Tibial nerve (tissue), 4 donors: ENCODE results near the gene SCYL3.

Source experiments
- EP300 ChIP-seq, 2 donors: sonication (generic); formaldehyde crosslinking; IDR thresholded peaks; one replicate each; pipeline ENCODE4 v1.6.1; 2017; ENCODE audit warnings: antibody characterized with exemption in 2 of 2, mild to moderate bottlenecking in 1 of 2
- POLR2A ChIP-seq, 2 donors: fragments of 450-650 bp; IDR thresholded peaks; one replicate each; pipeline ENCODE4 v1.6.1; 2017; ENCODE audit warnings: antibody characterized with exemption in 2 of 2, mild to moderate bottlenecking in 2 of 2, moderate library complexity in 2 of 2
- TF ChIP-seq, protein P1 (sequence below), 5 experiments: fragments of 200-600 bp in 3 of 5; fragments of 450-650 bp in 2 of 5; sonication (generic) in 3 of 5; IDR thresholded peaks; one replicate each; pipeline ENCODE4 v1.5.1; 2016 to 2019; ENCODE audit warnings: antibody characterized with exemption in 5 of 5, mild to moderate bottlenecking in 3 of 5, moderate library complexity in 2 of 5

DNA sequence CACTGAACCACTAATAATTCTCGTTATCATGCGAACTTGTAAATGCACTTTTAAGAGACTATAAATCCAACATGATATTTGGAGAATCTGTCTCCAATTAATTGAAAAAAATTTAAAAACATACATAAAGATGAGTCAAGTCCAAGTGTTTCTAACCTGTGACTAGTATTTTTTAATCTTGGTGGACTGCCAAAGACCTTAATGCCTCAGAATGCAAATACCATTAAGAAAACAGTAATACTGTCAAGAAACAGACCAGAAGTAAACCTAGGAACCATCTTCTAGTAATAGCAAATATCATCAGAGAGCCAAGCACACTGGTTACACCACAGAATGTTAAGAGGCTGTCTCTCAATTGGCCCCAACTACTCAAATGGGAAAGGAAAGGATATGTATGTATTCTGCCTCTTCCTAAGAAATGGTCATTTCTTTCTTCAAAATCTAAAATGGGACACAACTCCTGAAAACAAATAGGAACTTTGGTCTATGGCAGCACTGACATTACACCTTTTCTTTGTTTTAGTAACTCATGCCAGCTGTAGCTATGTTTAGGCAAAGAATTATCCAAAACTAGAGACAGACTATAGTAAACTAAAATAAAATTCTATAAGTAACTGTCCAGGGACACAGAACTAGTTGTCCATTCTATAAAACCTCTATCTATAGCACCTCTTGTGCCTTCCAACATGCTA lies 15.8 kb downstream of the SCYL3 start:
- TF ChIP-seq, protein P1, sequence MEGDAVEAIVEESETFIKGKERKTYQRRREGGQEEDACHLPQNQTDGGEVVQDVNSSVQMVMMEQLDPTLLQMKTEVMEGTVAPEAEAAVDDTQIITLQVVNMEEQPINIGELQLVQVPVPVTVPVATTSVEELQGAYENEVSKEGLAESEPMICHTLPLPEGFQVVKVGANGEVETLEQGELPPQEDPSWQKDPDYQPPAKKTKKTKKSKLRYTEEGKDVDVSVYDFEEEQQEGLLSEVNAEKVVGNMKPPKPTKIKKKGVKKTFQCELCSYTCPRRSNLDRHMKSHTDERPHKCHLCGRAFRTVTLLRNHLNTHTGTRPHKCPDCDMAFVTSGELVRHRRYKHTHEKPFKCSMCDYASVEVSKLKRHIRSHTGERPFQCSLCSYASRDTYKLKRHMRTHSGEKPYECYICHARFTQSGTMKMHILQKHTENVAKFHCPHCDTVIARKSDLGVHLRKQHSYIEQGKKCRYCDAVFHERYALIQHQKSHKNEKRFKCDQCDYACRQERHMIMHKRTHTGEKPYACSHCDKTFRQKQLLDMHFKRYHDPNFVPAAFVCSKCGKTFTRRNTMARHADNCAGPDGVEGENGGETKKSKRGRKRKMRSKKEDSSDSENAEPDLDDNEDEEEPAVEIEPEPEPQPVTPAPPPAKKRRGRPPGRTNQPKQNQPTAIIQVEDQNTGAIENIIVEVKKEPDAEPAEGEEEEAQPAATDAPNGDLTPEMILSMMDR (IDR thresholded peaks at IDR 0.05): no peak
- TF ChIP-seq POLR2A (IDR thresholded peaks at IDR 0.05): no peak
- no peak for TF ChIP-seq EP300 (IDR thresholded peaks at IDR 0.05)
